HUES64 (cell line): ENCODE data around the gene CHMP3.
"Not testable (repeated sequence)": the region's sequence is repeated elsewhere in the genome, so short reads cannot be mapped to it uniquely, and the experiment has no call there.

Source experiments
- H3K27ac ChIP-seq: 2 replicates; pipeline ENCODE4 v1.7.0; 2013; ENCODE audit warnings: low read depth, low read length, inconsistent platforms
- H3K27me3 ChIP-seq: 2 replicates; pipeline ENCODE4 v1.6.1; 2013; ENCODE audit warnings: mild to moderate bottlenecking, low read length; ENCODE audit not compliant: insufficient read depth
- H3K36me3 ChIP-seq: 2 replicates; pipeline ENCODE4 v1.6.1; 2013; ENCODE audit warnings: mild to moderate bottlenecking, low read length; ENCODE audit not compliant: insufficient read depth
- H3K4me1 ChIP-seq: 2 replicates; pipeline ENCODE4 v1.6.1; 2013; ENCODE audit warnings: mild to moderate bottlenecking, low read length, moderate library complexity; ENCODE audit not compliant: insufficient read depth
- H3K4me3 ChIP-seq: 2 replicates; pipeline ENCODE4 v1.5.1; 2013; ENCODE audit warnings: mild to moderate bottlenecking, low read length, moderate library complexity
- H3K9ac ChIP-seq: 2 replicates; pipeline ENCODE4 v1.6.1; 2013; ENCODE audit warnings: mild to moderate bottlenecking, low read depth, low read length
- H3K9me3 ChIP-seq: 2 replicates; pipeline ENCODE4 v1.6.1; 2013; ENCODE audit warnings: low read depth, low read length; ENCODE audit not compliant: insufficient read depth
- WGBS: fragments of 150-250, 120-280 bp; methylation state at CpG from one replicate; pipeline ENCODE4 v1.1.7; 2013; ENCODE audit warnings: missing lambda C conversion rate; 5-methylcytosine and 5-hydroxymethylcytosine counted together

The CHMP3 gene

DNA sequence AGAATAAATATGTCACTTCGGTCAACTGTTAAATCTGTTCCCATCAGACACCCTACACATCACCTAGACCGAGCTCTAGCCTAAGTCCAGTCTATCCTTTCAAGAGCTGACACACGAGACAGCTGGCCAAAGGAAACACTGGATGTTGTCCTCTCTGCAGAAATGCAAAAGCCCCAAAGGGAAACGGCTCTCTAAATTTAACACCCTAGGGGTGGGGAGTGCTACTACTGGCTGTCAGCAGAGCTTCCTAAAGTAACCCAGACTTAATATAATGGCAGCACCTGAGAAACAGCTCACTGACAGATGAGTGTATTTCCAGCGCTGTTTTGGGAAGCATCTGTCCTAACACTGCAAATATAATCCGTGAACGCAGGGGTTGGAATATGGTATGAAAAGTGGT, 55.6 kb downstream of the CHMP3 start:
- H3K4me1 ChIP-seq, result no peaks in the 10 kb centered on the region
- H3K27me3 ChIP-seq, result no peaks in the 10 kb centered on the region
- 96% methylated on average over 7 of the region's 7 CpGs for WGBS

DNA sequence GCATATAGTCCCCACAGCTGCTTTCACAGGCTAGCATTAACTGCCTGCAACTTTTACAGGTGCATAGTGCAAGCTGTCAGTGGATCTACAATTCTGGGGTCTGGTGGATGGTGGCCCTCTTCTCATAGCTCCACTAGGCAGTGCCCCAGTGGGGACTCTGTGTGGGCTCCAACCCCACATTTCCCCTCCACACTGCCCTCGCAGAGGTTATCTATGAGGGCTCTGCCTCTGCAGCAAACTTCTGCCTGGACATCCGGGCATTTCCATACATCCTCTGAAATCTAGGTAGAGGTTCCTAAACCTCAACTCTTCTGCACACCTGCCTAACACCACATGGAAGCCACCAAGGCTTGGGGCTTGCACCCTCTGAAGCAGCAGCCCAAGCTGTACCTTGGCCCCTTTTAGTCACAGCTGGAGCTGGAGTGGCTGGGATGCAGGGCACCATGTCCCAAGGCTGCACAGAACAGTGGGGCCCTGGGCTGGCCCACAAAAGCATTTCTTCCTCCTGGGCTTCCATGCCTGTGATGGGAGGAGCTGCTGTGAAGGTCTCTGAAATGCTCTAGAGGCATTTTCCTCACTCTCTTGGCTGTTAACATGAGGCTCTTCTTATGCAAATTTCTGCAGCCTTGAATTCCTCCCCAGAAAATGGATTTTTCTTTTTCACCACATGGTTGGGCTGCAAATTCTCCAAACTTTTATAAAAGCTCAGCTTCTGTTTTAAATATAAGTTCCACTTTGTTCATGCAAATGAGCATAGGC, 62.7 kb downstream of the CHMP3 start:
- WGBS, result 95% methylated on average over 2 of the region's 2 CpGs
- H3K4me1 ChIP-seq, result no peaks in the 10 kb centered on the region
- peaks cover 28% of the 10 kb centered on the region for H3K9me3 ChIP-seq
- H3K27ac ChIP-seq, result no peak overlapping the region
- no peak overlapping the region for H3K9ac ChIP-seq
- no peaks in the 10 kb centered on the region for H3K27me3 ChIP-seq
- H3K36me3 ChIP-seq, result peaks cover 69% of the 10 kb centered on the region
- no peak overlapping the region for H3K4me3 ChIP-seq

More for the DNA sequence above, 55.6 kb downstream of the CHMP3 start:
- no peak overlapping the region for H3K27ac ChIP-seq
- no peak overlapping the region for H3K4me3 ChIP-seq
- H3K36me3 ChIP-seq, result peaks cover 25% of the 10 kb centered on the region; the same call in 1 of the 2 replicates
- no peak overlapping the region for H3K9ac ChIP-seq
- H3K9me3 ChIP-seq, result no peaks in the 10 kb centered on the region

DNA sequence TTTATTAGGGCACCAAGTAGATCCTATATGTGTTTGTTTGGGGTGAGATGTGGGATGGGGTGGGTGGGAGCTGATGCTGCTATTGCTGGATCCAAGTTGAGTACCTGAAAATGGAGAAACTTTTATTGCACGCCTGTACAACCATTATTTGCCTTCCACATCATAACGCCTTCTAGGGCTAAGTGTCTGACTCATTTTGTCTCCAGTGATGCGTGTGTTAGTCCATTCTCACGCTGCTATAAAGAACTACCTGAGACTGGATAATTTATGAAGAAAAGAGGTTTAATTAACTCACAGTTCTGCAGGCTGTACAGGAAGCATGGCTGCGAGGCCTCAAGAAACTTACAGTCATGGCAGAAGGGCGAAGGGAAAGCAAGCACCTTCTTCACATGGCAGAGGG, 63.9 kb downstream of the CHMP3 start:
- 98% methylated on average over 6 of the region's 6 CpGs for WGBS
- H3K27ac ChIP-seq, result no peak overlapping the region
- no peaks in the 10 kb centered on the region for H3K27me3 ChIP-seq
- H3K36me3 ChIP-seq, result peaks cover 69% of the 10 kb centered on the region
- H3K4me3 ChIP-seq, result no peak overlapping the region
- peaks cover 36% of the 10 kb centered on the region for H3K9me3 ChIP-seq
- no peak overlapping the region for H3K9ac ChIP-seq
- H3K4me1 ChIP-seq, result no peaks in the 10 kb centered on the region

DNA sequence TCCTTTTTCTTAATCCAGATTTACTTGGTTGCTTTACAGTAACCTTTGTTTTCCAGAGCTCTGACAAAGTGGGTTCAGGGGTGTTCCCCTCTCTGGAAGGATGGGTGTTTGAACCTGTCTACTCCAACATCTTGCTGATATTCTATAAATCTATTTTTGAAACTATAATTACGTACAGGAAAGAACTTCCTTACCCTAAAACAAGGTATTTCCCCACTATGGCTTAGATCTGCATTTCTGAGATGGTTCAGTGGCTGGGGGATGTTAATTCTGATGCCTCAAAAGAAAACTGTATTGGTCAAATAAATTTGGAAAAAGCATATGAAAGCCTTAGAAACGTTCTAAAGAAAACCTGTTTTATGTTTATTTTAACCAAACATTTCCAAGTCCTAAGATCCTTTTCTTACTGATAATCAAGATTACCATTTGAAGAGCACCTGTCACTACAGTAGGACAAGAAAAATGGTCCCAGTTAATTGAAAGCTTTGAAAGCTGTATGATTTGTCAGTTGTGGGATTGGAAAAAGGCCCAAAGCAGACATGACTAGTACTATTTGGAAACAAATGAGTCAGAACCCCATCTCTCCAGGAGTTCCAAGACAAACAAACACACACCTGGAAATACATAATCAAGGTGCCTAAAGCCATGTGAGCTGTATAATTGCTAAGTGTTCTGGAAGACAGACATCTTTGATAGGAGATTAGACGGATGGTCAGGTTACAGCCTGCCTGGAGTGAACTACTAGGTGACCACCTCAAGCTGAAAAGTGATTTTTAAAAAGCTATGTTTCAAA, 64.6 kb downstream of the CHMP3 start:
- Histone ChIP-seq H3K4me1 (no peaks in the 10 kb centered on the region), H3K9me3 (peaks cover 36% of the 10 kb centered on the region), H3K27ac (no peak overlapping the region), H3K36me3 (peaks cover 75% of the 10 kb centered on the region), H3K27me3 (no peaks in the 10 kb centered on the region), H3K4me3 (no peak overlapping the region), H3K9ac (no peak overlapping the region)
- 93% methylated on average over 2 of the region's 3 CpGs for WGBS

DNA sequence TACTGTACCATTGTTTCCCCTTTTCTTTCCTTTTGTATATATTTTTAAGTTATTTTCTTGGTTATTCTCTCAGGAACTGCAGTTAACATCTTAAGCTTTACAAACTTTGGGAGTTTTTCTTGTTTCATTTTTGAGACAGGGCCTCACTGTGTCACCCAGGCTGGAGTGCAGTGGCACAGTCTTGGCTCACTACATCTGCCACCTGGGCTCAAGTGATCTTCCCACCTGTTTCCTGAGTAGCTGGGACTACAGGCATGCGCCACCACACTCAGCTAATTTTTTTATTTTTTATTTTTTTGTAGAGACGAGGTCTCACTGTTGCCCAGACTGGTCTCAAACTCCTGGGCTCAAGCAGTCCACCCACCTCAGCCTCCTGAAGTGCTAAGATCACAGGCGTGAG, 66.9 kb downstream of the CHMP3 start:
- H3K4me1 ChIP-seq, H3K27ac ChIP-seq, H3K4me3 ChIP-seq, H3K27me3 ChIP-seq, H3K9ac ChIP-seq: not testable (repeated sequence)
- WGBS, result 90% methylated on average over 3 of the region's 3 CpGs
- Histone ChIP-seq H3K36me3 (peaks cover 93% of the 10 kb centered on the region), H3K9me3 (peaks cover 36% of the 10 kb centered on the region)

DNA sequence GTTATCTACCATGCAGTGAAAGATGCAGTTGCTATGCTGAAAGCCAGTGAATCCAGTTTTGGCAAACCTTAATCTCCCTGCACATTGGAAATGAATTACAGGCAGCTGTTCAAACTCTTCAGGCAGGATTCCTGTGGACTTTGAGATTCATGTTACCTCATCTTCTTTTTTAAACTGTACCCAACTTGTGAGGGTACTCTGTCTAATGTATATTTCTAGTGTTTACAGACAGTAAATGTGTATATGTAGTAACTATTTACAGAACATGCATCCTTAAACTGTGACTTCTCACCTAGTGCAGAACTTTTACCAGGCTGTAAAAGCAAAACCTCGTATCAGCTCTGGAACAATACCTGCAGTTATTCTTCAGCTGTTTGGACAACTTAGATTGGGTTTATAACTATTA, 71.2 kb downstream of the CHMP3 start:
- 100% methylated on average over 1 of the region's 1 CpG for WGBS
- H3K9ac ChIP-seq, result no peak overlapping the region
- no peaks in the 10 kb centered on the region for H3K27me3 ChIP-seq
- peaks cover 8% of the 10 kb centered on the region; the same call in 1 of the 2 replicates for H3K9me3 ChIP-seq
- H3K36me3 ChIP-seq, result peaks cover 98% of the 10 kb centered on the region
- H3K4me1 ChIP-seq, result no peaks in the 10 kb centered on the region
- no peak overlapping the region for H3K27ac ChIP-seq
- no peak overlapping the region for H3K4me3 ChIP-seq

DNA sequence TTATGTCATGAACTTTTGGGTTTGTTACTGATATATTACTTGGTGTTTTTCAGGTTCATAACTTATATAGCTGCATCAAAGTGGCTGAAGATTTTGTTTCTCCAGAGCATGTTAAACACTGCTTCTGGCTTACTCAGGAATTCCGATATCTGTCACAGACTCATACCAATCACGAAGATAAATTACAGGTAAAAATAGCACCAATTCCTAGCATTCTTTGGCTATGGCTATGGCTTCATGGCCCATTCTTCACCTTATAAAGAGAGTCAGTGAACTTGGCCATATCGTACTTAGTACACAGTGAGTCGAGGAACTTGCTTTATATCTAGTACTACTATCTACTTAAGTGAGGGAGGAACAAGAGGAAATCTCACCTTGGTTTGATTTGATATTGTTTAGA, 72.2 kb downstream of the CHMP3 start:
- Histone ChIP-seq H3K4me3 (no peak overlapping the region), H3K27me3 (no peaks in the 10 kb centered on the region), H3K27ac (no peak overlapping the region), H3K9ac (no peak overlapping the region), H3K36me3 (peaks cover 98% of the 10 kb centered on the region), H3K9me3 (peaks cover 8% of the 10 kb centered on the region; the same call in 1 of the 2 replicates), H3K4me1 (no peaks in the 10 kb centered on the region)
- 95% methylated on average over 3 of the region's 4 CpGs for WGBS

DNA sequence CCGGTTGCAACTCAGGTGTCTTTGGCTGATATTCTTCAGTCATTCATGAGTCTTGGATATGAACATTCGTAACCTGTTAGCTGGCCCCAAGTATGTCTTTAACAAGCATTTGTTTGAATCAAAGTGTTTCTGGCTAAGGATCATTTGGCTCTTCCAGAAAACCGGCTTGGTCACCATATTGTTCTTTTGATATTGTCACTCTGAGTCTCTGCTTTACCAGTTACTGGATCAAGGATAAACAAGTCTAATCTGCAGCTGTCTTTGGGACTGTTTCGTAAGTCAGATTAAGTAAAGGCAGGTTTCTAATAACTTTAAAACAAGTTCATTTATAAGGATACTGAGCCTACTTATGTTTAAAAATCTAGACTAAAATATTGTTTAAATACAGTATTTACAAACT, 73.0 kb downstream of the CHMP3 start:
- Histone ChIP-seq H3K9ac (no peak overlapping the region), H3K27me3 (no peaks in the 10 kb centered on the region), H3K4me3 (no peak overlapping the region), H3K9me3 (peaks cover 8% of the 10 kb centered on the region; the same call in 1 of the 2 replicates), H3K4me1 (no peaks in the 10 kb centered on the region), H3K36me3 (peaks cover 98% of the 10 kb centered on the region), H3K27ac (no peak overlapping the region)
- 91% methylated on average over 3 of the region's 4 CpGs for WGBS

DNA sequence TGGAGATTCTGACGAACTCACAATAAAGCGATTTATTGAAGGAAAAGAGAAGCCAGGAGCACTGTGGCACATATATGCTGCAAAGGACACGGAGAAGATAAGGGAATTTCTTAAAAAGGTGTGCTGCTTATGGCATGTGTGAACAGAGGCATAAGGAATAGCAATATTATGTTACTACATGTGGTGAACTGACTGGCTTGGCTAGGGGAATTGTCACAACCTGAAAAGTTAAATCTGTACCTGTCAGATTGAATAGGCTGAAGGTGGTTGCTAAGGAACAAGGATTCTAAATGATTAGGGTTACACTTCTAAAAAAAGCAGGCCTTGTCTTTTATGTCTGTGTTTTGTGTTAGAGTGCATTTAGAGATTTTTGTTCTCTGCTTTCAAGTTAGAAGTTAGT, 73.7 kb downstream of the CHMP3 start:
- H3K4me3 ChIP-seq, result no peak overlapping the region
- no peak overlapping the region for H3K9ac ChIP-seq
- no peak overlapping the region for H3K27ac ChIP-seq
- H3K9me3 ChIP-seq, result peaks cover 3% of the 10 kb centered on the region; the same call in 1 of the 2 replicates
- H3K27me3 ChIP-seq, result no peaks in the 10 kb centered on the region
- 95% methylated on average over 3 of the region's 3 CpGs for WGBS
- H3K36me3 ChIP-seq, result peaks cover 100% of the 10 kb centered on the region
- H3K4me1 ChIP-seq, result no peaks in the 10 kb centered on the region

DNA sequence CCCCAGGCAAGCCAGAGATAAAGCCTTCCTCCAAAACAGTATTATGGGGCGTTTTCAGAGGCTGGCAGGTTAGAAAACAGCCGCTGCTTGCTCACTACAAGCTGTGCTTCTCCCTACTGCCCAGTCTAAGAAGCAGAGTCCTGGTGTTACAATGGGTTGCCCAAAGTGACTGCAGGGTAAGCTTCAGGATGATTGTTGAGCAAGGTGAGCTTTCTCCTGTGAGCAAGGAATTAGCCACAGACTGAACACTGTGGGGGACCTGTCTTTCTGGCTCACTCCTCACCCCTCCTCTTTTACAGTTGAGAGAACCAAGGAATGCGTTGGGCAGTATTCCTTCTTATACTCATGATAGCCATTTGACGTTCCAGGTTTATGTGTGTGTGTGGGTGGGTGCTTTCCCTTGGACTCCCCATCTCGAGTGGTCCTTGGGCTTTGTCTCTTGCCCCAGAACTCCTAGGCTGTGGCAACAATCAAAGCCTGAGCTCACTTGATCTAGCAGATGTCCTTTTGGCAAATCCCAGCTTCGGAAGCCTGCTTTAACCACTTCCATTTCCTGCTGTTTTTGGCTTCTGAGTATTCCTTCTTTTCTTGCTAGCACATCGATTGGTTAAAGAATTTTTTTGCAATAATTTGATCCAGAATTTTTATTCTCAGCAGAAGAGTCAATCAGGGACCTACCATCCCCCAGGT, 74.5 kb downstream of the CHMP3 start:
- H3K4me1 ChIP-seq, result no peaks in the 10 kb centered on the region
- H3K4me3 ChIP-seq, result no peak overlapping the region
- peaks cover 100% of the 10 kb centered on the region for H3K36me3 ChIP-seq
- no peak overlapping the region for H3K27ac ChIP-seq
- 92% methylated on average over 6 of the region's 7 CpGs for WGBS
- no peaks in the 10 kb centered on the region for H3K9me3 ChIP-seq
- no peaks in the 10 kb centered on the region for H3K27me3 ChIP-seq
- H3K9ac ChIP-seq, result no peak overlapping the region

DNA sequence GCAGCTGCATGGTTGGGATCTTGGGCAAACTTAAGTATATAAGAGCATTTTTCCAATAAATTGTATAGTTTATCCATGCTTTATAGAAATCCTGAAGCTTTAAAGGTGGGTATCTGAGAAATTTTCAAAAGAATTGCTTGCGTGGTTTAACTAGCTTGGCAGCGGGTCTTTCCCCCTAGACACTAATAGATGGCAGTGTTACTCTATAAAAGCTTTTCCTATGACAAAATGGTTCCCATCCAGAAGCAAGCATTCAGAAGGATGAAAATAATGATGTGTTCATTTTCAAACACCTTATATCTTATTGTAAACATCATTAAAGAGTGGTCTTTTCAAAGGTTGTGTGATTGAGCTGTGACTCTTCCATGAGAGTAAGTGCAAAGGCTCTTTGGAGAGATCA, 76.2 kb downstream of the CHMP3 start:
- Histone ChIP-seq H3K4me3 (no peak overlapping the region), H3K9ac (no peak overlapping the region), H3K9me3 (no peaks in the 10 kb centered on the region), H3K4me1 (no peaks in the 10 kb centered on the region), H3K27ac (no peak overlapping the region), H3K36me3 (peaks cover 100% of the 10 kb centered on the region), H3K27me3 (no peaks in the 10 kb centered on the region)
- 100% methylated on average over 2 of the region's 2 CpGs for WGBS
